Activated CD8-positive, alpha-beta T cell treated with anti-CD3 and anti-CD28 coated beads for 36 hours (primary cell): Measurements from ENCODE around the gene PPM1K. TPM values are rescaled to one million over a fixed set of nuclear protein-coding genes. Genes with fewer than 3 reads are reported as not detected.

Experiments used
- ATAC-seq: fragments of 200-7000 bp; cut with Tn5 transposase; one replicate; pipeline ENCODE4 v1.10.0; 2021; ENCODE audit warnings: mild to moderate bottlenecking, moderate library complexity
- CTCF ChIA-PET: fragments of 350-600 bp; sonication (Branson Sonifier 250); formaldehyde crosslinking; loops from one replicate; lab custom pipeline; 2021; ENCODE audit warnings: antibody characterized with exemption; lab: Charles Lee
- POLR2A ChIA-PET: fragments of 350-600 bp; sonication (Branson Sonifier 250); formaldehyde crosslinking; loops from one replicate; lab custom pipeline; 2021; ENCODE audit warnings: antibody characterized with exemption; lab: Charles Lee
- DNase-seq: peaks from one replicate; pipeline ENCODE4 v3.0.0-alpha.2; 2020
- H3K27ac Mint-ChIP-seq: one replicate; pipeline ENCODE4 v1.8.0; 2021; ENCODE audit warnings: mild to moderate bottlenecking, mixed read lengths
- H3K27me3 Mint-ChIP-seq: one replicate; pipeline ENCODE4 v1.8.0; 2021; ENCODE audit warnings: mixed read lengths
- H3K36me3 Mint-ChIP-seq: one replicate; pipeline ENCODE4 v1.8.0; 2021; ENCODE audit warnings: low read depth, mixed read lengths
- H3K4me1 Mint-ChIP-seq: one replicate; pipeline ENCODE4 v1.8.0; 2021; ENCODE audit warnings: low read depth, mixed read lengths
- H3K4me3 Mint-ChIP-seq: one replicate; pipeline ENCODE4 v1.8.0; 2021; ENCODE audit warnings: mild to moderate bottlenecking, moderate library complexity, mixed read lengths
- H3K9me3 Mint-ChIP-seq: one replicate; pipeline ENCODE4 v1.8.0; 2021; ENCODE audit warnings: mixed read lengths
- CTCF ChIP-seq: fragments of 200-600 bp; IDR thresholded peaks from one replicate; pipeline ENCODE4 v1.8.0; 2022; ENCODE audit warnings: antibody characterized with exemption, mild to moderate bottlenecking
- intact Hi-C: fragments of 100-400 bp; cut with micrococcal nuclease; formaldehyde crosslinking; loops from one replicate; pipeline ENCODE4 v1.10.0; 2022
- total RNA-seq, 2 experiments: library from RNA; stranded (reverse); gene quantifications; one replicate each; pipeline ENCODE4 v1.2.3, GENCODE V29; 2021

PPM1K gene
- 10 to 100 TPM; 46.1 to 57.5 TPM for total RNA-seq

GRCh38 chr4:88284439-88285234, at the start of gene PPM1K:
PPM1K (minus strand) TSS chr4:88284561; CDS start chr4:88278583, 5,978 bp downstream.
- H3K4me3 Mint-ChIP-seq: peak within 1 kb of the TSS; percentile 92
- TF ChIP-seq CTCF: no peak
- H3K27me3 Mint-ChIP-seq: no peaks in the 10 kb centered on the region
- H3K9me3 Mint-ChIP-seq: no peaks in the 10 kb centered on the region
- H3K4me1 Mint-ChIP-seq: peaks cover 33% of the 10 kb centered on the region
- H3K36me3 Mint-ChIP-seq: peaks cover 28% of the 10 kb centered on the region
- H3K27ac Mint-ChIP-seq: peak within 1 kb of the TSS; percentile 100
- ATAC-seq: peak; percentile 89
- ChIA-PET POLR2A (interaction anchor here (0.8 to 3.6 kb wide), 11 partner anchors 11 to 309 kb away, joined by 3 to 13 read pairs (median 3); partner anchors contain the start of gene HERC5), CTCF (interaction anchor here (0.7 to 2.1 kb wide), 10 partner anchors 13 to 231 kb away, joined by 3 to 8 read pairs (median 4); partner anchors contain the start of genes HERC5 and HERC6)
- peak; percentile 99 for DNase-seq
- intact Hi-C loops: loop anchor here (2.0 to 10.0 kb wide), 2 partner anchors 98 to 170 kb away; partner anchors contain the start of gene HERC5

DNA sequence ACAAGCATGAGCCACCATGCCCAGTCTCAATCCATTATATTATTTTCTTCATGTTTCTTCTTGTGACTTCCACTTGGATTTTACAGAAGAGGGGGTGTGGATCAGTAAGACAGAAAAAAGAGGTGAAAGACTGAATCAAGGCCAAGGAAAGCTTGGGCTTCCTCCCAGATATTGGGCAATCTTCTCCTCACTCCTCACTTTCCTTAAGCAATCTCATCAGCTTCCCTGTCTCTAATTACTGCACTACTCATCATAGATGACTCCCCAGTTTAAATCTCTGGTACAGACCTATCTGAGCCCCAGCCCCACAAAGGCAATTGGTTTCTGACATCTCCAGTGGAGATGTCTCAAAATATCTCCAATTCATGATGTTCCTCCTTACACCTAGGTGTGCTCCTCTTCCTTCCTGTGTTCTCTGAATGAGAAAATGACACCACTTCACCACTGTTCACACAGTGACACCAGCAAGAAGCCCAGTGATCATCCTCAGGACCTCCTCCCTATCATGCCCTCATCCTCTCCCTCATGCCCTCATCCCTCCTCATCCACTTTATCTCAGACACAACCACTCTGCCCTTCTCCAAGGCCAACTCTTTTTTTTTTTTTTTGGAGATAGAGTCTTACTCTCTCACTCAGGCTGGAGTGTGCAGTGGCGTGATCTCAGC, 49.5 kb upstream of the PPM1K start:
- no peaks in the 10 kb centered on the region for H3K9me3 Mint-ChIP-seq
- no peaks in the 10 kb centered on the region for H3K4me1 Mint-ChIP-seq
- ChIA-PET CTCF (interaction anchor here (1.2 kb wide), 1 partner anchor 181 kb away, joined by 3 read pairs; no protein-coding TSS in a partner anchor), POLR2A (no interaction called here)
- no peaks in the 10 kb centered on the region for H3K36me3 Mint-ChIP-seq
- no peaks in the 10 kb centered on the region for H3K27me3 Mint-ChIP-seq
- ATAC-seq (no peak), DNase-seq (no peak)
- no peak overlapping the region for H3K27ac Mint-ChIP-seq
- no peak for TF ChIP-seq CTCF
- intact Hi-C loops: no loop called here
- H3K4me3 Mint-ChIP-seq: no peak overlapping the region

- Mint-ChIP-seq H3K4me3 (no peak overlapping the region), H3K9me3 (no peaks in the 10 kb centered on the region), H3K36me3 (no peaks in the 10 kb centered on the region), H3K27ac (no peak overlapping the region), H3K27me3 (no peaks in the 10 kb centered on the region), H3K4me1 (no peaks in the 10 kb centered on the region)
- TF ChIP-seq CTCF: no peak
- DNase-seq: no peak
- no peak for ATAC-seq
- ChIA-PET CTCF (interaction anchor here (1.0 kb wide), 1 partner anchor 188 kb away, joined by 3 read pairs; no protein-coding TSS in a partner anchor), POLR2A (no interaction called here)
- intact Hi-C loops: no loop called here
Measured at GRCh38 chr4:88327665-88328064, 43.3 kb upstream of the PPM1K start.

- Mint-ChIP-seq H3K36me3 (no peaks in the 10 kb centered on the region), H3K27ac (peak overlapping the region; percentile 90), H3K9me3 (no peaks in the 10 kb centered on the region), H3K4me3 (peak overlapping the region; percentile 65), H3K27me3 (no peaks in the 10 kb centered on the region), H3K4me1 (peaks cover 22% of the 10 kb centered on the region)
- DNase-seq (peak; percentile 46), ATAC-seq (peak; percentile 90)
- POLR2A ChIA-PET: interaction anchor here (1.7 kb wide), 1 partner anchor 37 kb away, joined by 9 read pairs; the partner anchor contains the start of gene PPM1K
- intact Hi-C loops: no loop called here
- no peak for TF ChIP-seq CTCF
- CTCF ChIA-PET: interaction anchor here (0.7 to 1.9 kb wide), 5 partner anchors 23 to 102 kb away, joined by 3 to 7 read pairs (median 3); partner anchors contain the start of genes HERC6 and PPM1K
Measured at GRCh38 chr4:88320780-88321373, 36.5 kb upstream of the PPM1K start.
